DMS114 treated with DMSO at 0.1 percent for 48 hours (cell line): Measurements from ENCODE around the gene SLC9A8.
A peak's percentile ranks its signal among the peaks of the same experiment; 100 is the strongest.
"Not testable (repeated sequence)": the region's sequence is repeated elsewhere in the genome, so short reads cannot be mapped to it uniquely, and the experiment has no call there.

ENCODE experiments used
- DNase-seq: peaks from one replicate; lab custom pipeline; 2025; ENCODE audit not compliant: unreplicated experiment; lab: John Stamatoyannopoulos, UW

Gene SLC9A8

GRCh38 chr20:49812507-49813304 is at the start of gene SLC9A8:
TSS of gene SLC9A8 (plus strand) at chr20:49812828. CDS start at chr20:49812923, 95 bp downstream.
- DNase-seq = peak; percentile 91

GRCh38 chr20:49762940-49763766 is 49.5 kb upstream of the SLC9A8 start:
- DNase-seq = no peak

GRCh38 chr20:49765413-49765736 is 47.3 kb upstream of the SLC9A8 start:
- no peak for DNase-seq

- no peak for DNase-seq
Observed at GRCh38 chr20:49765846-49766541, 46.6 kb upstream of the SLC9A8 start.

GRCh38 chr20:49766979-49767521 is 45.6 kb upstream of the SLC9A8 start:
- no peak for DNase-seq

GRCh38 chr20:49768204-49769047 is 44.2 kb upstream of the SLC9A8 start:
- DNase-seq = no peak

- DNase-seq = no peak
Observed at GRCh38 chr20:49769048-49769581, 43.5 kb upstream of the SLC9A8 start.

GRCh38 chr20:49770634-49771033 is 42.0 kb upstream of the SLC9A8 start:
- DNase-seq = no peak

GRCh38 chr20:49774213-49774612 is 38.4 kb upstream of the SLC9A8 start:
- DNase-seq = not testable (repeated sequence)

- DNase-seq = no peak
Observed at GRCh38 chr20:49775229-49775693, 37.4 kb upstream of the SLC9A8 start.

GRCh38 chr20:49779972-49780371 is 32.7 kb upstream of the SLC9A8 start:
- no peak for DNase-seq

- no peak for DNase-seq
Observed at GRCh38 chr20:49781676-49782075, 31.0 kb upstream of the SLC9A8 start.

- DNase-seq = not testable (repeated sequence)
Observed at GRCh38 chr20:49782439-49782838, 30.2 kb upstream of the SLC9A8 start.

GRCh38 chr20:49783021-49783995 is 29.3 kb upstream of the SLC9A8 start:
- DNase-seq = not testable (repeated sequence)

- DNase-seq = no peak
Observed at GRCh38 chr20:49784291-49784690, 28.3 kb upstream of the SLC9A8 start.

GRCh38 chr20:49785149-49785851 is 27.3 kb upstream of the SLC9A8 start:
- DNase-seq = no peak

- no peak for DNase-seq
Observed at GRCh38 chr20:49785852-49786175, 26.8 kb upstream of the SLC9A8 start.

GRCh38 chr20:49786196-49786595 is 26.4 kb upstream of the SLC9A8 start:
- DNase-seq = no peak
